ENCODE data around the gene SRRM2. TPM values are rescaled to one million over a fixed set of nuclear protein-coding genes. Genes with fewer than 3 reads are reported as not detected.

The SRRM2 gene
- total RNA-seq, 4 donors from 2014 or later = 73.9 to 398 (median 255) TPM

- WGBS, 2 donors (ENCODE audit: low coverage in 1 of 2) = 79 to 80% methylated on average over 2 to 8 of the region's 21 CpGs
- Histone ChIP-seq H3K4me1 (no peaks in the 10 kb centered on the region), H3K27me3 (peaks cover 39% of the 10 kb centered on the region), H3K9me3 (peaks cover 0 to 18% (median 0%) of the 10 kb centered on the region in 3 donors), H3K27ac (no peak overlapping the region), H3K4me3 (no peak overlapping the region), H3K36me3 (no peaks in the 10 kb centered on the region)
- ATAC-seq = no peak
- TF ChIP-seq CTCF (IDR thresholded peaks at IDR 0.05) = no peak
- no peak for TF ChIP-seq EP300 (IDR thresholded peaks at IDR 0.05)
- TF ChIP-seq POLR2A (IDR thresholded peaks at IDR 0.05) = no peak
- no peak for TF ChIP-seq POLR2AphosphoS5 (IDR thresholded peaks at IDR 0.05)
Observed at GRCh38 chr16:2799205-2799858, 46.9 kb downstream of the SRRM2 start.

- H3K36me3 ChIP-seq = no peaks in the 10 kb centered on the region
- TF ChIP-seq EP300 (IDR thresholded peaks at IDR 0.05) (no peak), CTCF (IDR thresholded peaks at IDR 0.05) (no peak), POLR2A (IDR thresholded peaks at IDR 0.05) (no peak), POLR2AphosphoS5 (IDR thresholded peaks at IDR 0.05) (no peak)
- 60 to 89% methylated on average over 1 of the region's 1 CpG for WGBS, 2 donors (ENCODE audit: low coverage in 1 of 2)
- peaks cover 37% of the 10 kb centered on the region for H3K27me3 ChIP-seq
- H3K27ac ChIP-seq = no peak overlapping the region
- peaks cover 0 to 23% (median 0%) of the 10 kb centered on the region in 3 donors for H3K9me3 ChIP-seq
- H3K4me3 ChIP-seq = no peak overlapping the region
- no peak for ATAC-seq
- no peaks in the 10 kb centered on the region for H3K4me1 ChIP-seq
Observed at GRCh38 chr16:2799859-2800226, 47.4 kb downstream of the SRRM2 start.

- Histone ChIP-seq H3K27me3 (peaks cover 49% of the 10 kb centered on the region), H3K9me3 (peaks cover 0 to 26% (median 0%) of the 10 kb centered on the region in 3 donors), H3K4me3 (no peak overlapping the region), H3K4me1 (no peaks in the 10 kb centered on the region), H3K36me3 (no peaks in the 10 kb centered on the region), H3K27ac (no peak overlapping the region)
- ATAC-seq = no peak
- WGBS, 2 donors (ENCODE audit: low coverage in 1 of 2) = 88% methylated on average over 3 of the region's 3 CpGs; no CpG with 5 or more reads in 1 of the 2 donors
- TF ChIP-seq EP300 (IDR thresholded peaks at IDR 0.05) (no peak), POLR2AphosphoS5 (IDR thresholded peaks at IDR 0.05) (no peak), POLR2A (IDR thresholded peaks at IDR 0.05) (no peak), CTCF (IDR thresholded peaks at IDR 0.05) (no peak)
Observed at GRCh38 chr16:2803545-2804195, 51.2 kb downstream of the SRRM2 start.

- ATAC-seq = no peak
- no peak overlapping the region for H3K27ac ChIP-seq
- no peaks in the 10 kb centered on the region for H3K4me1 ChIP-seq
- H3K4me3 ChIP-seq = no peak overlapping the region
- WGBS, 2 donors (ENCODE audit: low coverage in 1 of 2) = 83% methylated on average over 1 of the region's 4 CpGs; no CpG with 5 or more reads in 1 of the 2 donors
- H3K36me3 ChIP-seq = no peaks in the 10 kb centered on the region
- H3K9me3 ChIP-seq = peaks cover 0 to 26% (median 0%) of the 10 kb centered on the region in 3 donors
- no peak for TF ChIP-seq CTCF (IDR thresholded peaks at IDR 0.05)
- no peak for TF ChIP-seq POLR2A (IDR thresholded peaks at IDR 0.05)
- TF ChIP-seq POLR2AphosphoS5 (IDR thresholded peaks at IDR 0.05) = no peak
- H3K27me3 ChIP-seq = peaks cover 43% of the 10 kb centered on the region
Observed at GRCh38 chr16:2804728-2805127, 52.3 kb downstream of the SRRM2 start.

- no peak overlapping the region for H3K4me3 ChIP-seq
- no peak overlapping the region for H3K27ac ChIP-seq
- H3K4me1 ChIP-seq = no peaks in the 10 kb centered on the region
- peaks cover 0 to 26% (median 0%) of the 10 kb centered on the region in 3 donors for H3K9me3 ChIP-seq
- TF ChIP-seq CTCF (IDR thresholded peaks at IDR 0.05) = no peak
- TF ChIP-seq POLR2A (IDR thresholded peaks at IDR 0.05) = no peak
- TF ChIP-seq POLR2AphosphoS5 (IDR thresholded peaks at IDR 0.05) = no peak
- TF ChIP-seq EP300 (IDR thresholded peaks at IDR 0.05) = no peak
- ATAC-seq = no peak
- WGBS, 2 donors (ENCODE audit: low coverage in 1 of 2) = 75% methylated on average over 1 of the region's 5 CpGs; no CpG with 5 or more reads in 1 of the 2 donors
- H3K27me3 ChIP-seq = peaks cover 57% of the 10 kb centered on the region
- H3K36me3 ChIP-seq = no peaks in the 10 kb centered on the region
Observed at GRCh38 chr16:2806286-2806685, 53.8 kb downstream of the SRRM2 start.
